GM10847 (cell line): Measurements from ENCODE around the gene ALK.

ENCODE experiments used
- POLR2A ChIP-seq: IDR thresholded peaks from 2 replicates; pipeline ENCODE4 v1.6.1; 2011; ENCODE audit not compliant: insufficient read length; ENCODE audit errors: extremely low read depth

Gene ALK

GRCh38 chr2:29353403-29353991 is 567.9 kb downstream of the ALK start:
- TF ChIP-seq POLR2A, result no peak

- TF ChIP-seq POLR2A, result no peak
Observed at GRCh38 chr2:29351916-29352591, 569.3 kb downstream of the ALK start.

- no peak for TF ChIP-seq POLR2A
Observed at GRCh38 chr2:29351248-29351647, 570.1 kb downstream of the ALK start.

- no peak for TF ChIP-seq POLR2A
Observed at GRCh38 chr2:29349316-29350030, 571.9 kb downstream of the ALK start.

GRCh38 chr2:29347774-29348461 is 573.5 kb downstream of the ALK start:
- no peak for TF ChIP-seq POLR2A

- no peak for TF ChIP-seq POLR2A
Observed at GRCh38 chr2:29345236-29345635, 576.1 kb downstream of the ALK start.

- TF ChIP-seq POLR2A, result no peak
Observed at GRCh38 chr2:29343830-29344229, 577.6 kb downstream of the ALK start.

- TF ChIP-seq POLR2A, result no peak
Observed at GRCh38 chr2:29336341-29337241, 584.8 kb downstream of the ALK start.

- TF ChIP-seq POLR2A, result no peak
Observed at GRCh38 chr2:29335396-29335795, 586.0 kb downstream of the ALK start.

- TF ChIP-seq POLR2A, result no peak
Observed at GRCh38 chr2:29334706-29335105, 586.7 kb downstream of the ALK start.

GRCh38 chr2:29332540-29332939 is 588.8 kb downstream of the ALK start:
- no peak for TF ChIP-seq POLR2A

- TF ChIP-seq POLR2A, result no peak
Observed at GRCh38 chr2:29329899-29330298, 591.5 kb downstream of the ALK start.

- TF ChIP-seq POLR2A, result no peak
Observed at GRCh38 chr2:29326926-29327325, 594.5 kb downstream of the ALK start.

GRCh38 chr2:29325544-29325943 is 595.8 kb downstream of the ALK start:
- no peak for TF ChIP-seq POLR2A

GRCh38 chr2:29323961-29324360 is 597.4 kb downstream of the ALK start:
- TF ChIP-seq POLR2A, result no peak

GRCh38 chr2:29323301-29323700 is 598.1 kb downstream of the ALK start:
- no peak for TF ChIP-seq POLR2A
